NCI-H510A treated with DMSO at 0.1 percent for 48 hours (cell line): ENCODE measurements around the gene NRXN3.
"Not testable (repeated sequence)": the region's sequence is repeated elsewhere in the genome, so short reads cannot be mapped to it uniquely, and the experiment has no call there.

Source experiments
- DNase-seq: peaks from one replicate; lab custom pipeline; 2025; lab: John Stamatoyannopoulos, UW

Gene NRXN3

GRCh38 chr14:79077096-79077495, 906.9 kb downstream of the NRXN3 start:
- no peak for DNase-seq

DNA sequence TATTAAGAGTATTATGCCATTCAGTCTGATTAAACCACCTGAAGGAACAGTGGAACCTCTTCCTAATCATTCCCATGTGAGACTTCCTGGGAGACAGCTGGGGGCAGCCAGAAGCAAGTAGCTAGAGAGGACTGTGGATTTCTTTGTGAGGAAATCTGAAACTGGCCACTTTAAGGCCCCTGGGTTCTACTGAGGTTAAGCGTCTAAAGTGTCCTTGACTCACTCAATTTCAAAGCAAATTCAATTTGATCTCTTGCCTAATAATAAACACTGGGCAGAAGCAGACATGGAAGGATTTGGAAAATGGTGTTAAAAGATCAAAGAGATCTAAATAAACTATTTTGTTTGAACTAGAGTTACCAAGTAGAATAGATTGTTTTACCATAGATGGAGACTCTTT, 909.9 kb downstream of the NRXN3 start:
- DNase-seq: no peak

DNA sequence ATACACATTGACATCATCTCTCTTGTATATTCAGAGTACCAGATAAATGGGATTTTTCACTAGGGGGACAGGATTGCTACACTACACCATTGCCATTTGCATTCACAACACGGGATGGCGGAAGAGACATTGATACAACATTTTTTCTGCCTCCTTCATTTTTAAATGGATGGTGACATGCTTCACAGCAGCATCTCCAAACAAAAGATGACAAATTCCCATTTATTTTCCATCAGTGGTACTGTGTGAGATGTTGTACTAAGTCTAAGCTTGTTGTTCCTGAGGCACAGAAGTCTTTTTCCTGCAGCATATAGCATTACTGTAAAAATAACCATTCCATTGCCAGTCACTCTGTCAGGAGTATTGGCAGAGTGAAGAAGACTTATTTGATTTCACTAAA, 912.7 kb downstream of the NRXN3 start:
- no peak for DNase-seq

- no peak for DNase-seq
These were observed 913.2 kb downstream of the NRXN3 start for GRCh38 chr14:79083356-79083755.

GRCh38 chr14:79084861-79085260, 914.7 kb downstream of the NRXN3 start:
- DNase-seq: no peak

- DNase-seq: no peak
These were observed 919.4 kb downstream of the NRXN3 start for GRCh38 chr14:79089576-79089975.

DNA sequence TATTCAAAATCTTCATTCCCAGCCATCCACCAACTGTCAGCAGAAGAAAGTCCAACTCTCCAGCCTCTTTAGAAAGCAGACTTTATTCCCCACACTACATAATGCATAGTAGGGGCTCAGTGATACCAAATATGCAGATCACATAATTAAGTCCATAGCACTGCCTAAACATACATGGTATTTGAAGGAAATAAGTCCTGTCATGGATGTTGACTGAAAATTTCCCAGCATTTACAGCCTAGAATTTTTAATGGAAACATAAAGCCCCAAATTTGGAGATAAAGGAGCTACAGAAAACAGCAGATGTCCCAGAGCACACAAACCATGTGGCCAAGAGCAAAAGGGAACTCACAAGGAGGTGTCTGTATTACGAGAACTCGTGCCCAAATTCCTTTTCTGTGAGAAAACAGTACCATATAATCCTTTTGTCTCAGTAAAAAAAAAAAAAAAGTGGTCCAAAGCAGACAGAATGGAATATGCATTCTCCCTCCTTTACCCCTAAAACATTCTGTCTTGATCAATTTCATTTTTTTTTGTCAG, 920.5 kb downstream of the NRXN3 start:
- no peak for DNase-seq

- no peak for DNase-seq
These were observed 921.3 kb downstream of the NRXN3 start for GRCh38 chr14:79091381-79091963.

DNA sequence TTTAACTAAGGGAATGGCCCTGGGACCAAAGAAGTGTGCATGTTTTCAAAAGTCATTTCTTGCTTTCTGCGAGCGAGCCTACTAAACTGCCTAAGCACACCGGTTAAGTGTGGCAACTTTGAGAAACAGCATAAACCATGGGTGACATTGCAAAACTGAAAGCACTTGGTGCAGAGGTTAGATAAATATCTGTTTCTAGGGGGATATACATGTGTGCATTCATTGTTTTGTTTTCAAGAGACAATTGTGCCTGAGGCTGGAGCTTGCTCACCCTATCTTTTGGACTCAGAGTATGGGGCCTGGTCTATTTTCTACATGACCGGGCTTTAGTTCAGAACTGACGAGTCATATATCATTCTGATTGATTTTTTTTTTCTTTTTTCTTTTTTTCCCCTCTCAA, 923.4 kb downstream of the NRXN3 start:
- DNase-seq: no peak

GRCh38 chr14:79094951-79095350, 924.8 kb downstream of the NRXN3 start:
- DNase-seq: no peak

- no peak for DNase-seq
These were observed 926.6 kb downstream of the NRXN3 start for GRCh38 chr14:79096811-79097210.

DNA sequence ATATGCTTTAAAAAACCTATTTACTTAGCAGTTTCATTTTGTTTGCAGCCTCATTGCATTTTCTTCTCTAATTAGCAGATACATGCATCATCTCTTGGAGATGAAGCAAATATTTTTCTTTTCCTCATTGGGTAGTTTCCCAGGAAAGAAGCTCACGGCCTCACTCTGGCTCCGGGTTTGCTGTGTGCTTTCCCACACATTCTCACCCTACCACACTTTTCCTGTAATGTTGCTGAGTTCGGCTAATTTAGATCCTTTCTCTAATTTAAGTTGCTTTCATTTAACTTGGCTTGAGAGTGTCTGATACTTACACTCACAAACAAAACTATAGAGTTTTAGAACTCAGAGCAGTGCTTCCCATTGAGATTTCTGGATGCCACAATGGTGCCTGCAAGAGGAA, 928.2 kb downstream of the NRXN3 start:
- DNase-seq: no peak

DNA sequence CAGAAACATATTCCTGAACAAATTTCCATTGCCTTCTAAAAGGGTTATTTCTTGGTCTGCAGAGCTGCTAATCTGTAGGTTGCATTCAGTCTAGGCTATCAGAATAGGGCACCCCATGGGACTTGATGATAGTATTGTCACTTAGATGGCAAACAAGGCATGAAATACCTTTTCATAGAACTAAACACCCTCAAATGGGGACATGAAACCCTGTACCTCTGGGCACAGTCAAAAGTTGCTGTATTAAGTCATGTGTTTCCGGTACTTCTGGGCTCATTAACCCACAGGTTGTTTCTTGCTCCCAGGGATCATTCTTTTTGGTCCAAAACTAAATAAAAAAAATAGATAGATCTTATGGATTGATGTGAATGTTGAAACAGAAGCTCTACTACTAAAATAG, 930.4 kb downstream of the NRXN3 start:
- no peak for DNase-seq

- DNase-seq: no peak
These were observed 931.2 kb downstream of the NRXN3 start for GRCh38 chr14:79101388-79101787.

GRCh38 chr14:79103764-79104163, 933.6 kb downstream of the NRXN3 start:
- no peak for DNase-seq

GRCh38 chr14:79110564-79110963, 940.4 kb downstream of the NRXN3 start:
- not testable (repeated sequence) for DNase-seq

- no peak for DNase-seq
These were observed 941.9 kb downstream of the NRXN3 start for GRCh38 chr14:79111987-79112501.

GRCh38 chr14:79117561-79117960, 947.4 kb downstream of the NRXN3 start:
- no peak for DNase-seq

- DNase-seq: no peak
These were observed 948.1 kb downstream of the NRXN3 start for GRCh38 chr14:79118291-79118690.

GRCh38 chr14:79134361-79134760, 964.2 kb downstream of the NRXN3 start:
- no peak for DNase-seq

DNA sequence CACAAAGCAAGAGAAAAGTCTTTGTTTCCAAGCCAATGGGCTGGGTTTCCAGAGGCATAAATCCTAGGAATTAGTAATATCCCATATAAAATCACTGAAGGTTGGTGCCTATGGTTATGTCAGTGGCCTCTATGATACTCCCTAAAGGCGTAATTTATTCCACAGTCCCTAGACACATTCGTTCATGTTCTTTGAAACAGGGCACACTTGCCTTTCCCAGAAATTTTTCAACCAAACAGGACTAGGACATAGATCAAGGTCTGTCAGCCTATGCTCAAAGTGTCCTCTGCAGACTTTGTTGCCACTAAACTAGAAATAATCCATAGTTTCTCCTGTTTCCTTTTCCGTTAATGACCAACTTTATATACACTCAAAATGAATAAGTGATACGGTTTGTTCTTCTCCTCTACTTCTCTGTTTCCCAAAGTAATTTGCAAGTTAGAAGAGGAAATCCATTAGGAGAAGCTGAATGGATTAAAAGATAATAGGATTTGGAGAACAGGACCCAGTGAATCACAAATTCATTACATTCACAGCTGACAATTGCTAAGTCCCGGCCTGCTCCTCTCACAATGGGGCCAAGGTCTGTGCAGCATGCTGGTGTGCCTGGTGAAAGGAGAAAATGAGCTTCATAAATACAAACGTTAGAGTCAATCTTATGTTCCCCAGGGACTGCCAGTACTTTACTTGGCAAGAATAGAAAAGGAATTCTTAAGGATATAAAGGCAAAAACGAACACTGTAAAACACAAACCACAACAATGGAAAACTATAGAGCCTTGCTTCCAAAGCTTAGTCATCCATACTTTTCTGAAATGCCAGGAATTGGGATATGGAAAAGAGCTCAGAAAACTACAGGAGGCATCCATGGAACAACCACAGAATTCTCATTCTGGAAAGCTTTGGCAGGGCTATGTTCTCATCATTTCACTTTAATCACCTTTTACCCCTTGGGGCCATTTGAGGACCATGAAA, 966.2 kb downstream of the NRXN3 start:
- DNase-seq: no peak

DNA sequence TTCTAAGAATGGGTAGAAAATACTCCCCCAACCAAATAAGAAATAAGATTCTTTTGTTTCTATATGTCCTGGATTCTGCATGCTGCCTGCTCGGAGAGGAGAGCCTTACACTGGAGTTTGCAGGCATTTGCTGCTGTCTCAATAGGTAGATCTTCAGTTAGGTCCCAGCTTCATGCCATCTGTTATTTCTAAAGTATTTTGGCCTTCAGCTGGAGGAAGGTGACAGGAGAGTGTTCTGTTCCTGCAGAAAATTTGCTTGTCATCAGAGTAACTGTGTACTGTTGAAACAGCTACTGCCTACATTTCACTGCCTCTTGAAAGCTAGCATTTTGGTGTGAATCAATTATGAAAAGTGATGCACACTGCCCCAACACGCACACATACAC, 966.9 kb downstream of the NRXN3 start:
- DNase-seq: no peak

DNA sequence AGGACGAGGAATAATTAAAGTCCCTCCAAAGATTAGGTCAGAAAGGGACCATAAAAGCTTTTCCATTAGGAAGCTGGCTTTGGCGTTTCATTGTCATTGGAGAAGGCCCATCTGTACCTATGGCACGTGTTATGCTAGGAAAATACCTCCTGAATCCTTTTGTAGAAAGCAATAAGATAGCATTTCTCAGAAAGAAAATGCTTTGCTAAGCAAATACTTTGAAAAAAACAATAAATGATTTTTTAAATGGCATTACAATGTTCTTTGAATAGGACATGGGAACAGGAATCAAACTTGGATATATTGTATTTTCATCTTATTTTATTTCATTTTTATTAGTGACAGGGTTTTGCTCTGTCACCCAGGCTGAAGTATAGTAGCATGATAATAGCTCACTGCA, 967.7 kb downstream of the NRXN3 start:
- no peak for DNase-seq
